GM18499 (cell line): Measurements from ENCODE around the gene SNX20.

Experiments
- ATAC-seq: cut with Tn5 transposase; IDR thresholded peaks from one replicate; pipeline ENCODE4 v1.9.1; 2021; ENCODE audit warnings: moderate number of reproducible peaks; ENCODE audit not compliant: insufficient read depth, unreplicated experiment

The SNX20 gene

DNA sequence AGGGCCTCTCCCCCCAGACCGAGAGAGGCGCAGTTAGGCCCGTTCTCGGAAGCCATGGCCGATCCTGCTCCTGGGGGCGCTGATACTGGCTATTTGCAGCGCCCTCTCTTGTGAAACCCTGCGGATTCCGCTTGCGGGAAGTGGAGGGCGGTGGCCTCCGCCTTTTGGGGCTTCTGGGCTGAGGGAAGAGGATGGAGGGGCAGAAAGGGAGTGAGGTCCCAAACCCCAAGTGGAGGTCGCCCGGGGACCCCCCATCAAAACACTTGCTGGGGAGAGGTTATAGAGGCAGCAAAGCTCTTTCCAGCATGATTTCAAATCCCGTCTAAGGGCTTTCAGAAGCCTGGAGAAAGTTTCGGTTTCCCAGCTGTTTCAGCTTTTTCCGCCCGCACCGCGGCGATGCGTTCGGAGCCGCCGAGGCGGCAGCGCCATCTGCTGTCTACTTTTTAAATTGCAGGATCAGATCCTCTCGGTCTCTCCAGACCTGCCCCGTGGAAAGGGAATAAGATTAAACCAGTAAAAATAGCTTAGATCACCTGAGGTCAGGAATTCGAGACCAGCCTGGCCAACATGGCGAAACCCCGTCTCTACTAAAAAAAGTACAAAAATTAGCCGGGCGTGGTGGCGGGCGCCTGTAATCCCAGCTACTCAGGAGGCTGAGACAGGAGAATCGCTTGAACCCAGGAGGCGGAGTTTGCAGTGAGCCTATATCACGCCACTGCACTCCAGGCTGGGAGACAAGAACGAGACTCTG, 15.8 kb downstream of the SNX20 start:
- ATAC-seq, result no peak

DNA sequence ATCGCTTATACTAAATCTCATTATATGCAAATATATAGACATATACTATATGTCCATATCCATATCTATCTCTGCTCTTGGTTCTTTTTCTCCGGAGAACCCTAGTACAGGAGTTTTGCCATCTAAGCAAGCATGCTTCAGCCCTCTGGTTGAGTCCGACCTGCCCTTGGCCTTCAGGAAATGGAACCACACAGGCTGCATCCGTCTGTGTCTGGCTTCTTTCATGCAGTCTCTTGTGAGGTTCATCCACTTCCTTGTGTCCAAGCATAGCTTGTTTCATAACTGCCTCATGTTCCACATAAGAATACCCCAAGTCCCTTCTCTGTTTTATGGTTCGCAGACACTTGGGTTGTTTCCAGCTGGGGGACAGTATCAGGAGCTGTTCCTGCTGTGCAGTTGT, 16.8 kb downstream of the SNX20 start:
- no peak for ATAC-seq

DNA sequence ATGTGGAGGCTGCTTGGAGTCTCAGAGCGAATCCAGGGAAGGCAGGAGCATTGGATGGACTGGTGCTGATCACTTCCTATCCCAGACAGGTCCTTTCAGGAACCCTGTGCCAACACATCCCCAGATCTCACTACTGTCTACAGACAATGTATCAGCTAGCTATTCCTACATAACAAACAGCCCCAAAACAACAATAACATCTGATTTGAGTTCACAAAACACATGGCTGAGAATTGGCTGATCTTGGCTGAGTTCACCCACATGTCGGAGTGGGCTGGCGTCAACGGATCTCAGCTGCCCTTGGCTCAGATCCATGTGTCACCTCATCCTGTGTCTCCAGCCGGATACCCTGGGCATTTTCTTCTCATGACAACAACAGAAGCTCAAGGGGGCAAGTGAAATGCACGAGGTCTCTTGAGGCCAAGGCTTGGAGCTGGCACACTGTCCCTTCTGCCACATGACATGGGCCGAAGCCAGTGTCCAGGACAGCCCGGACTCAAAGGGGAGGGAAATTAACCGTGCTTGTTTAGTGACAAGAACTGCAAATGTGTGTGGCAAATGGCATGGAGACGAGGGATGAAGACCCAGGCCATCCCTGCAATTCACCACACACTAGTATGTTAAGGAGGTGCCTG, 18.7 kb downstream of the SNX20 start:
- no peak for ATAC-seq

DNA sequence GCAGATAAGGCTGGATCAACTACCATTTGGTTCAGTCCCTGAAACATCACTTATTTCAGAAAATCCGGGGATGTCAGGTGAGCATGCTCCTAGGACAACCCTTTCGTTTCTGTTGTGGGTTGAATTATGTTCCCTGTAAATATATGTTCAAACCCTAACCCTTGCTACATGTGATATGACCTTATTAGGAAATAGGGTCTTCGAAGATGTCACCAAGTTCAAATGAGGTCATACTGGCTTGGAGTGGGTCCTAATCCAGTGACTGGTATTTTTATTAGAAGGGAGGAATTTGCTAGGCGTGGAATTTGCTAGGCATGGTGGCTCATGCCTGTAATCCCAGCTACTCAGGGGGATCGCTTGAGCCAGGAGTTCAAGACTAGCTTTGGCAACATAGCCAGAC, 21.3 kb downstream of the SNX20 start:
- ATAC-seq, result no peak

DNA sequence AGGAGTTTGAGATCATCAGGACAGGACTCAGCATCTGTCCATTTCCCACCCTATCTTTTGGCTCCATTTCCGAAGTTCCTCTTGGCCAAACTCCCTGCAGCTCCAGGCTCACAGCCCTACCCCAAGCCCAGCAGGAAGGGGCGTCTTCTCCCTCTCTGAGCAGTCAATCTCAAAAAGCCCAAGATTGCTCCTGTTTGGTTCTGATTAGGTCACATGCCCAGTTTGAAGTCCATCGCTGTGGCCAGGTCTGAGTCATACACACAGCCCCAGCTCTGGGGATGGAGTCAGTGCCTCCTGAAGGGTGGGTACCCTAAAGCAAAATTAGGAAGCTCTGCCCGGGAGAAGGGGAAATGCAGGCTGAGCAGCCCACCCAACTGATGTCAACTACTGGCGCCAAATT, 23.9 kb downstream of the SNX20 start:
- no peak for ATAC-seq

DNA sequence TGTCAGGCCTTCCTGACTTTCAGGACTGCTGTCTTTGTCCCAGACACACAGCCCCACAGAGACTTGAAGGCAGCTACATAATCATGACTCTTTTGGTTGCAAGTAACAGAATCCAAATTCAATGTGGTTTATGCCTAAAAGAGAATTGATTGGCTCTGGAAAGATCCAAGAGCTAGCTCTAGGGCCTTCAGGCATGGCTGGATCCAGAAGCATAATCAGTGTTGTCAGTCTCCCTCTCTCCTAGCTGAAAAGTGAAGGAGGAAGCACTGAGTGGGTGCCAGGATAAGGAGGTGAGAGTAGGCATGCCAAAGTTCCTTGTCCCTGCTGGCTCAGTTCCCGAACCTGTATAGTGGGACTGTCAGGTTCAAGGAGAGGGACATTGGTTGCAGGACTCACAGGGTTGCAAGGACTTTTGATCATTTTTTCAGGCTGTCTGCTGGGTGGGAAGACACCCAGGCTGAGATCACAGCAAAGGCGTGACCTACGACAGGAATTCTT, 25.5 kb downstream of the SNX20 start:
- ATAC-seq, result no peak

DNA sequence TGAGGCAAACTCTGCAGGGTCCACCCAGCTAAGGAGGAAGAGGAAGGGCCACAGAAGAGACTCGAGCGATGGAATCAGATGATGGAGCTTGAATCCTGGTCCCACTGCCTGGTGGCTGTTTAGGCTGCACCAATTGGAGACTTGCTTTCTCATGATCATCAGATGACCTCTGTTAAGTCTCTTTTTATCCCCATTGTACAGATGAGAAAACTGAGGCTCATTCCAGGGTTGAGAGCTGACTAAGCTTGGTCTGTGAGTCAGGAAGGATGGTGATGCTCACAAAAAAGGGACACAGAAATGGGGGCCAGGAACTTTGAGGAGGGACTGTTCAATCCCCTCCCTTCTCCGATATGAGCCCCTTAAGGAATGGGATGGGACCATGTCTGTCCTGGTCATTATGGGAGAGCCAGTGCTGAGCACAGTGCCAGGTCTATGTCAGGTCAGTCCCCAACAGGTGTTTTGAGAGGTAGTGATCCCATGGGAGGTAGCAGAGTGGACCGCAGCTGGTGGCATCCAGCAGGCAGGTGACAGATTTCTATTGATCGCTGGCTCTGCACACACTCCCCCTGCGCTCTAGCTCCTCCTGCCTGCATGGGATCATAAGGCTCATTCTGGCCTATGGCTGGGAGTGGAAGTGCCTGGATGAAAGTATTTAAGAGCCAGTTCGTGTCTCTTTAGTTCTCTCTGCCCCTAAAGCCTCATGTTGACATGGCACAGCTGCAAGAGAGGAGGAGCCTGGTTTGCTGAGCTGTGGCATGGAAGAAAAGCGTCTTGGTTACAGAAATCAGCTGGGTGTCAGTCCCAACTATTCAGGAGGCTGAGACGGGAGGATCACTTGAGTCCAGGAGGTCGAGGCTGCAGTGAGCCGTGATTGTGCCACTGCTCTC, 27.2 kb downstream of the SNX20 start:
- ATAC-seq, result no peak

DNA sequence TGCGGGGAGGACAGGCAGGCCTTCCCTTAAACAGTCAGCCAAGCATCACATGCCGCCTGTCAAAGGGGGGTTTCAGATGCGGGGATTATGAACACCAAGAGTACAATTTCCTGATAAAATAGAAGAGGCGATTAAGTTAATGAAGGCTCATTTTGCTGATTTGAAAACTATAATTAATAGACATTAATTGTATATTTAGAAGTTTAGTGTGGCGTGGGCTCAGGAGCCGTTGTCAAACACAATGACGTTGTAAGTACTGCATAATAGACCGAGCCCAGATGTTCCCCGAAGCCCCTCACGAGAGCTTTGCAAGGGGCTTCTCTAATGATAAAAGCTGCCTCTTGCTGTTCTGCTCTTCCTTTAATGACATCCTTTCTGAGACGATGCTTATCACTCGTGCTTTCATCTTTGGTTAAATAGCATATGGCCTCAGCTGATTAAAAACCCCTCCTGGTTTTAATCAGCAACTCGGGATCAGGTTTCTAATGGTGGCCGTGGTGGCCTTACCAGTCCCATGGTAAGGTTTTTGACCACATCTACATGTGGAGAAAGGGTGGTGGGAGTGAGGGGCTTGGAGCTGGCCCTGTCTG, 28.2 kb downstream of the SNX20 start:
- ATAC-seq, result no peak

DNA sequence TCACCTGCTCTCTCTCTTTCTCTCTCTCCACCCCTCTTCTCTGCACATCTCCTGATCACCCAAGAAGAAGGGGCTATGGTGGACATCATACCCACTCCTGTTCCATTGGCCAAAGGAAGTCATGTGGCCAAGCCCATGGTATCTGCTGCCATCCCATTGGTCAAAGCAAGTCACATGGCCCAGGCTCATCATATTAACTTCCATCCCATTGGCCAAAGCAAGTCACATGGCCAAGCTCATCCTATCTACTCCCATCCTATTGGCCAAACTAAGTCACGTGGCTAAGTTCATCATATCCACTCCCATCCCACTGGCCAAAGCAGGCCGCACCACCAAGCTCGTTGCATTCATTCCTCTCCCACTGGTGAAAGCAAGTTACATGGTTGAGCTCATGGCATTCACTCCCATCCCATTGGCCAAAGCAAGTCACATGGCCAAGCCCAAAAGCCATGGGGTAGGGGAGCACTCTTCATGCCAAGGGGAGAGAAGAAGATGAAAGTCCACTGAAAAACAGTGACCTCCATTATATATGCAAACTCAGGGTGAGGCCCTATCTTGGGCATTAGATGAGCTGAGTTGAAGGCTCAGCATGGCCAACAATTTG, 29.2 kb downstream of the SNX20 start:
- no peak for ATAC-seq

DNA sequence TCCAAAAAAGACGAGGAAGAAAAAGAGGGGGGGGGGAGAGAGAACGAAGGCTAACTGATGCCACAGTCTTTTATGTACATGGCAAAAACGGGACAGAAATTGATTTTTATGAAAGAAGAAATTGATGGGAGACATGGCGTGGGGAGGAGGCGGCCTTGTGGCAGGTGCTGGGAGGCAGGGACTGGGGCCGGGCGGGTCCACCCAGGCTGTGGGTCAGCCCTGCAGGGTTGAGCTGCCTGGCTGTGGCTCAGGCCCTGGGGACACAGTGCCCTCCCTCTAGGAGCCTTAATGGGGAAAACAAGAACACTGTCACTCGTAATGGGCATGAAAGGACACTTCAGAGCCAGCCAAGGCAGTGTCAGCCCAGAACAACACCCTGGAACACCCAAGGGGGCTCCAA, 34.8 kb downstream of the SNX20 start:
- no peak for ATAC-seq

DNA sequence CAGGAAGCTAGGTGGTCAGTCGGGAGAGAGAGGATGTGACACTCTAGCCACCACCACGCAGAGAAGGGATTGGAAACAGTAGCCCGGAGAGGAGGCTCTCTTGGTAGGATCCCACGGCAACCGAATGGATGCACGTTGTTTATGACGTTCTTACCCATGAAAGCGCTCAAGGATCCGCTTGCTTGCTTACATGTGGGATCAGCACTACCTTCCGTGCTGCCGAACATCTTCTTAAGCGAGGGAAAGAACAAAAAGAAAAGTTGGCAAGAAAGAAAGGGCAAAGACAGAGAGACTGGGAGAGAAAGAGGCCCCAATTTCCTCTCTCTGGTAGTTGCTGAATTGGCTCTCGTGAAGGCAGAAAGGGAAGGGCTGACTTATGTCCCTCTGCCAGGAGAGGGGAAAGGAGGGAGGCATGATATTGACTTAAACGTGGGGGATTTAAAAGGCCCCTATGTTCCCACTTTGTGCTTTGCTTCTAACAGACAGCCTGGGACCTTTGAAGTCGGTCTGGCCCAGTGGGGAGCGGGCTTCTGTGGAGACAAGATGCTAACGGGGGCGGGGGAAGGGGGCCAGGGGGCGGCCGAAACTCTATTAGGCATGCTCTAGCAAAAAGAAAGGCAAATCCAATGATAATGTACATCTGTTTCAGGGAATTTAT, 35.4 kb downstream of the SNX20 start:
- ATAC-seq, result no peak

DNA sequence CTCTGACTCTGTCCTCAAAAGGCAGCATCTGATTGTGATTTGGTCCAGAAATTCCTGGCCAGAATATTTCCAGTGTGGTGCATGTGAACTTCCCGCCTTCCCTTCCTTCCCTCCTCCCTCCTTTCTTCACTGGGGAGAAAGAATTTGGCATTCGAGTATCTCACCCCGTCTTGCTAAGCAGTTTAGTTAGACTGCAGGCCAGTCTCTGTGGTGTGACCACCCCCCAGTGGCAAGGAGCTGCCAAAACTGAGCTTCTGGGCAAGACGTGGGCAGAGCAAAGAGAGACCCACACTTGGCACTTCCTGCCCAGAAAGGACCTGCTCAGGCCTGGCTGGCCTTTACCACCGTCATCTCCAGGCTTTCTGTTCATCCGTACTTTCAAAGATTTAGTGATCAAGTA, 36.4 kb downstream of the SNX20 start:
- ATAC-seq, result no peak

DNA sequence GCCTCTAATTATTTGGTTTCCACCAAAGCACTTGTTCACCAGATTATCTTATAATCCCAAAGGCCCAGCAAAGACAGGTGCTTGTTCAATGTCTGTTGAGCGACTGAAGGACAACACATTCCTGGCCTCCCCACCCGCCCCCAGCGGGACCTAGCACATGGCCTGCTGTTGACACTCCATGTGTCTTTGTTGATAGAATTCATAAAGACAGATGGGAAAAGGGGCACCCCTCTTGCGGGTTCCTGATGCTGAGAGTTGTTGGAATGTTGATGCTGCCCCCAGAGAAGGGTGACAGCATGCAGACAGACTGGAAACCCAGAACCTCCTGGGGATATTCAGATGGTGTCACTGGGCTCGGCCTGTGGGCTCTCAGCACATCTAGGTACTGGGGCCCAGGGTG, 36.9 kb downstream of the SNX20 start:
- ATAC-seq, result no peak

DNA sequence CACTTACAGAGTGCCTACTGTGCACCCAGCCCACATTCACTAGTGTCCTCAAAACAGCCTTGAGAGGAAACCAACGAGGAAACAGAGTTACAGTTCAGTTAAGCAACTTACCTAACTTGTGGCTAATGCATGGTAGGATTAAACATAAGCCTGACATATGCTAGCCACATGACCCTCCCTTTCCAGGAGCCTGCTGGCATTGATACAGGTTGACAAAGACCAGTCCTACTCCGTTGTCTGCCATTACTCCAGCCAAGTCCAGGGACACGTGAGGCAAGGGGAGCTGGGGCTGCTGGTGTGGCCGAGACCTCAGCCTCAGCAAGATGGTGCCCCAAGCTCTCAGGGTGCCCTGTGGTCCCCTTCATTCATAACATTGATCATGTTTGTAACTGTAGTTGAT, 37.9 kb downstream of the SNX20 start:
- ATAC-seq, result no peak

DNA sequence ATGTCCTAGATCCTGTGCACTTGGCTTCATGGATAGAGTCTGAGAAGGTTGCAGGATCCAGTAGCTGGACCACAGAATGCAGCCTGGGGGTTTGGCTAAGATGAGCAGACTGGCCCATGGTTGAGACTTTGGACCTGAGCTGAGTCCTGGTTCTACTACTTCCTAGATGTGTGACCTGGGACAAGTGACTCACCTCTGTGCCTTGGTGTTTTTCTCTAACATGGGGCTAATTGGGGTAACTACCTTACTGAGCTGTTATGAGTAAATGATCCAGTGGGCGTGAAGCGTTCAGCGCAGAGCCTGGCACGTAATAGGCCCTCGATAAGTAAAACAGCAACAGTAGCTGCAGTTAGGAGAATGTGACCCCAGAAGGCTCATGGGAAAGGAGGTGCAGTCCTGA, 38.8 kb downstream of the SNX20 start:
- ATAC-seq, result no peak

DNA sequence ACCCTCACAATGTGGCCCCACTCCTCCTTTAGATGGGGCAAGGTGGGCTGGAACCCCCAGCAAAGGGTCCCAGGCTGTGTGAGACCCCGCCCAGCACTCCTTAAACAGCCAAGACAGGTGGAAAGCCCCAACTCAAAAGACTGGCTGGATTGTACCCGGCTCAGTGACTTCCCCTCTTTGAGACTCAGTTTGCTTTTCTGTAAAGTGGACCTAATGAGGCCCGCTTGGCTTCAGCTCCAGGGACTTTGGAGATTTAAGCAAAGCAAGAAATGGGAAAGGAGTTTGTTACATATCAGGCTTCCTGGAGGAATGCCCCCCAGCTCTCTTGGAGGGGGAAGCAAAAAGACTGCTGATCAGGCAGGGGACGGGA, 39.3 kb downstream of the SNX20 start:
- no peak for ATAC-seq

DNA sequence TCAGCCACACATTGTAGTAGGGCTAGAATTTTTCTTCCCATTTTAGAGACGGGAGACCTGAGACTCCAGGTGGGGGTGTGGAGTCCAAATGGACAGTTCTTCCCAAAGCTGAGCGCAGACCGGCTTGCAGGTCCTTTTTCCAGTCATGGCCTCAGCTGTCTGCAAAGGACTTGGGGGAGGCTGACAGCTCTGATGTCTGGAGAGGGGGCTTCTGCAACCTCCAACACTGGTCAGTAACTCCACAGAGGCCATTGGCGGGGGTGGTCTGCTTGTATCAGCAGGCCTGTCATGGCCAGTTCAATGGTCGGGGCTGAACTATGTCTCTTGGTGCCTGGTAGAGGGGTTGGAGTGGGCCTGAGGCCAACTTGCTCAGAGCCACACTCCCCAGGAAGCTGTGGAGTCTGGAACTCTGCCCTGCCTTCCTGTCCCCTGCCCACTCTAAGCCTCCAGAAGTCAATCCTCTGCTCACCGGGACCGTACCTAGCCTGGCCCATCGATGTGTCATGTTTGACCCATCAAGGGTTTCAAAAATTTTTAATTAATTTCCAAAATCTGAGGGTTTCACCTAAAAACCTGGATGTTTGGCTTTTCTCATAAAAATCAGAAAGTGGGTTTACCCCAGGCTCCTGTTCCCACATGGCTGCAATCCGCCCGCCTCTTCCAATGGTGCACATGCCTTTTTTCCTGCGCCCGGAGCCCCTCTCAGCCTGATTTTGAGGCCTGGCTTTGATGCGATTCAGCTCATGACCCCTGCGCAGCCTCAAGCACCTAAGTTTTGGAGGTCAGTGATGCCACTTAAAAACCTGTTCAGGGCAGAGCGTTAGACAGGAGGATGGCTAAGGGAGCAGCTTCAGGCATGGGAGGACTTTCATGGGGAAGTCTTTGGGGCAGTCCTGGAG, 39.9 kb downstream of the SNX20 start:
- ATAC-seq, result no peak

DNA sequence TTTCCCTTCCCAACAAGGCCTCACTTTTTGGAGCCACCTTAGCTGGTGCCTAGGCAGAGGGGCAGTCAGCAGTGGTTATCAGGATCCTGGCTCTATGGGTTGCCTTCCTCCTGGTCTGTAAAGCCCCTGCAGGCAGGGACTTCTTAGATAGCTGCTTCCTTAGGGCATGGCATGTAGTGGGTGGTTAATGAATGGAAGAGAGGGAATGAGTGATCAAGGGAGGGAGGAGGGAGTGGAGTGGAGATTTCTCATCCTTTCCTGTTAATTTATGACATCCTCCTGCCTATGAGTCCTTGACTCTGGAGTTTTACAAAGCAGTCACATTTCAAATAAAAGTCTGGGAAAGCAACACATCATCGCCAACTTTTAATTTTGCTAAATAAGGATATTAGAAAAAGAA, 40.7 kb downstream of the SNX20 start:
- no peak for ATAC-seq
